ENCODE measurements around the gene PRKG1. TPM values are rescaled to one million over a fixed set of nuclear protein-coding genes. Genes with fewer than 3 reads are reported as not detected.

Gene PRKG1
- total RNA-seq, 1 experiment from 2014 or later: 10.4 TPM

DNA sequence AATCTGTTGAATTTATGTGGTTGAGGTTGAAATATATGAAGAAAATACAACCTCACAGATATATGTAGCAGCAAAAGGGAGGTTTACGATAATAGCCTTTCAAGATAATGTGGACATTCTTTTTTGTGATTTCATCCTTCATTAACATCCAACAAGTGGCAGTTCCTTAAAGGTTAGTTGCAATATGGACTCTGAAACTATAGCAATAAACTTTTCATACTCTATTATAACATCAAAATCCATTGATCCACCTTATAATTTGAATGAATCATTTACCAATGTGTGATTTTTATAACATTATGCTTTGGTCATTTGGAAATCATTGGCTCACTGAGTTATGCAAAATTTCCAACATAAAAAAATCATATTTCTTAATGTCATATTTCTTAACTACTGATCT is 825.9 kb downstream of the PRKG1 start:
- Histone ChIP-seq H2BK15ac (ENCODE audit: low read depth, low read length) (no peak overlapping the region), H3K23me2 (ENCODE audit: insufficient read length, low read depth, low read length, poor library complexity, severe bottlenecking) (no peaks in the 10 kb centered on the region), H4K91ac (ENCODE audit: insufficient read length, low read depth, low read length) (no peak overlapping the region), H3K14ac (ENCODE audit: insufficient read depth, low read length) (no peak overlapping the region), H4K5ac (ENCODE audit: insufficient read length, low read depth, low read length) (no peak overlapping the region), H3K18ac (ENCODE audit: insufficient read length, low read depth, low read length) (no peak overlapping the region), H2BK120ac (ENCODE audit: low read depth, low read length, poor library complexity, severe bottlenecking) (no peak overlapping the region), H3K27me3 (ENCODE audit: insufficient read depth, low read length) (no peaks in the 10 kb centered on the region), H3K4me2 (ENCODE audit: insufficient read depth, insufficient read length, low read length) (no peak overlapping the region), H2AFZ (ENCODE audit: low read length) (no peak overlapping the region), H2BK5ac (ENCODE audit: insufficient read length, low read length) (no peak overlapping the region), H3K9me3 (ENCODE audit: control insufficient read depth, low read depth, low read length) (no peaks in the 10 kb centered on the region), H3T11ph (ENCODE audit: low read length) (no peak overlapping the region), H3K4me1 (ENCODE audit: insufficient read depth, low read length) (no peaks in the 10 kb centered on the region), H4K8ac (replicated peaks; ENCODE audit: insufficient read length, low read depth, low read length) (no peak overlapping the region), H2AK5ac (ENCODE audit: insufficient read length, low read length) (no peak overlapping the region), H4K20me1 (ENCODE audit: control insufficient read depth, insufficient read depth, insufficient read length) (no peaks in the 10 kb centered on the region), H3K79me2 (ENCODE audit: insufficient read depth, low read length) (no peaks in the 10 kb centered on the region), H3K56ac (ENCODE audit: insufficient read length, low read depth, low read length) (no peak overlapping the region), H3K27ac (ENCODE audit: insufficient read length, low read depth, low read length) (no peak overlapping the region), H3K4ac (ENCODE audit: low read depth, low read length) (no peak overlapping the region), H3K9ac (ENCODE audit: extremely low read depth, insufficient read length, low read length) (no peak overlapping the region), H3K23ac (ENCODE audit: insufficient read length, low read depth, low read length) (no peak overlapping the region), H2BK12ac (ENCODE audit: insufficient read length, low read depth, low read length) (no peak overlapping the region), H2BK20ac (ENCODE audit: low read depth, low read length, poor library complexity, severe bottlenecking) (no peak overlapping the region), H3K79me1 (ENCODE audit: insufficient read depth, low read depth, low read length, poor library complexity, severe bottlenecking) (no peaks in the 10 kb centered on the region)
- Mint-ChIP-seq H3K27ac (no peak overlapping the region), H3K27me3 (ENCODE audit: low read depth) (no peaks in the 10 kb centered on the region), H3K4me1 (peaks cover 14 to 17% of the 10 kb centered on the region in 2 experiments), H3K36me3 (ENCODE audit: insufficient read depth in 1 of 3, low read depth in 3 of 3) (0 out of 7 replicates have a peak, but pooled peaks cover 0 to 2% (median 0%) of the 10 kb centered on the region in 3 experiments), H3K4me3 (no peak overlapping the region), H3K9me3 (no peaks in the 10 kb centered on the region)
- DNase-seq: no peak
- no CpG with 5 or more reads among the region's 1 CpG for WGBS (ENCODE audit: extremely low coverage, insufficient read length, low lambda C conversion rate)
- TF ChIP-seq, protein P1, sequence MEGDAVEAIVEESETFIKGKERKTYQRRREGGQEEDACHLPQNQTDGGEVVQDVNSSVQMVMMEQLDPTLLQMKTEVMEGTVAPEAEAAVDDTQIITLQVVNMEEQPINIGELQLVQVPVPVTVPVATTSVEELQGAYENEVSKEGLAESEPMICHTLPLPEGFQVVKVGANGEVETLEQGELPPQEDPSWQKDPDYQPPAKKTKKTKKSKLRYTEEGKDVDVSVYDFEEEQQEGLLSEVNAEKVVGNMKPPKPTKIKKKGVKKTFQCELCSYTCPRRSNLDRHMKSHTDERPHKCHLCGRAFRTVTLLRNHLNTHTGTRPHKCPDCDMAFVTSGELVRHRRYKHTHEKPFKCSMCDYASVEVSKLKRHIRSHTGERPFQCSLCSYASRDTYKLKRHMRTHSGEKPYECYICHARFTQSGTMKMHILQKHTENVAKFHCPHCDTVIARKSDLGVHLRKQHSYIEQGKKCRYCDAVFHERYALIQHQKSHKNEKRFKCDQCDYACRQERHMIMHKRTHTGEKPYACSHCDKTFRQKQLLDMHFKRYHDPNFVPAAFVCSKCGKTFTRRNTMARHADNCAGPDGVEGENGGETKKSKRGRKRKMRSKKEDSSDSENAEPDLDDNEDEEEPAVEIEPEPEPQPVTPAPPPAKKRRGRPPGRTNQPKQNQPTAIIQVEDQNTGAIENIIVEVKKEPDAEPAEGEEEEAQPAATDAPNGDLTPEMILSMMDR (conservative IDR thresholded peaks at IDR 0.05): no peak

Measured in H9 (cell line).